OCI-LY1 (cell line): ENCODE measurements around the gene SLCO3A1.
"Not testable (repeated sequence)": the region's sequence is repeated elsewhere in the genome, so short reads cannot be mapped to it uniquely, and the experiment has no call there.

ENCODE experiments used
- H2AFZ ChIP-seq: fragments of 200-600 bp; sonication (generic), shearing (Covaris generic); 2 replicates; pipeline ENCODE4 v1.6.0; 2014; ENCODE audit warnings: antibody characterized with exemption, mild to moderate bottlenecking, low read length
- H3F3A ChIP-seq: fragments of 200-600 bp; sonication (generic), shearing (Covaris generic); 2 replicates; pipeline ENCODE4 v1.6.0; 2014; ENCODE audit warnings: mild to moderate bottlenecking, antibody characterized with exemption, low read length, moderate library complexity; ENCODE audit not compliant: insufficient read depth
- H3K27ac ChIP-seq: fragments of 200-600 bp; sonication (generic); 2 replicates; pipeline ENCODE4 v1.5.1; 2014; ENCODE audit warnings: low read length, mixed run types, mild to moderate bottlenecking, low read depth; ENCODE audit not compliant: poor library complexity, severe bottlenecking
- H3K27me3 ChIP-seq: fragments of 200-600 bp; sonication (generic); 2 replicates; pipeline ENCODE4 v1.6.0; 2014; ENCODE audit warnings: antibody characterized with exemption, mild to moderate bottlenecking, low read length, moderate library complexity; ENCODE audit not compliant: insufficient read depth
- H3K36me3 ChIP-seq: fragments of 200-600 bp; sonication (generic); 2 replicates; pipeline ENCODE4 v1.6.1; 2014; ENCODE audit warnings: mild to moderate bottlenecking, antibody characterized with exemption, low read length, moderate library complexity, mixed read lengths; ENCODE audit not compliant: insufficient read depth
- H3K4me1 ChIP-seq: fragments of 200-600 bp; sonication (generic); 2 replicates; pipeline ENCODE4 v1.5.1; 2014; ENCODE audit warnings: mild to moderate bottlenecking, low read length, moderate library complexity; ENCODE audit not compliant: insufficient read depth, severe bottlenecking
- H3K4me2 ChIP-seq: fragments of 200-600 bp; sonication (generic), shearing (Covaris generic); 2 replicates; pipeline ENCODE4 v1.6.1; 2014; ENCODE audit warnings: low read length
- H3K4me3 ChIP-seq: fragments of 200-600 bp; sonication (generic); 2 replicates; pipeline ENCODE4 v1.5.1; 2014; ENCODE audit warnings: low read length, low read depth, mild to moderate bottlenecking, mixed read lengths; ENCODE audit not compliant: poor library complexity, severe bottlenecking
- H3K79me2 ChIP-seq: fragments of 200-600 bp; shearing (Covaris generic); 2 replicates; pipeline ENCODE4 v1.6.1; 2016; ENCODE audit warnings: mixed run types, low read length, mixed read lengths; ENCODE audit not compliant: insufficient read depth
- H3K9ac ChIP-seq: fragments of 200-600 bp; sonication (generic), shearing (Covaris generic); 2 replicates; pipeline ENCODE4 v1.6.1; 2014; ENCODE audit warnings: mild to moderate bottlenecking, low read length, mixed read lengths
- H3K9me2 ChIP-seq: fragments of 200-600 bp; sonication (generic), shearing (Covaris generic); 2 replicates; pipeline ENCODE4 v1.6.1; 2014; ENCODE audit warnings: low read depth, mild to moderate bottlenecking, low read length, mixed read lengths
- H3K9me3 ChIP-seq: fragments of 200-600 bp; shearing (Covaris generic); 2 replicates; pipeline ENCODE4 v1.6.1; 2014; ENCODE audit warnings: low read length, mixed read lengths
- H4K20me1 ChIP-seq: fragments of 200-600 bp; sonication (generic), shearing (Covaris generic); 2 replicates; pipeline ENCODE4 v1.6.0; 2016; ENCODE audit warnings: mild to moderate bottlenecking, low read length; ENCODE audit not compliant: insufficient read depth
- EZH2 ChIP-seq: fragments of 200-600 bp; sonication (generic), shearing (Covaris generic); IDR thresholded peaks from 2 replicates; pipeline ENCODE4 v1.8.0; 2017; ENCODE audit warnings: borderline replicate concordance, mixed run types, mild to moderate bottlenecking, antibody characterized with exemption, low read length, moderate library complexity, mixed read lengths
- TF ChIP-seq, protein P1 (sequence below): fragments of 200-600 bp; sonication (generic), shearing (Covaris generic); IDR thresholded peaks from 2 replicates; pipeline ENCODE4 v1.5.1; 2017; ENCODE audit warnings: mild to moderate bottlenecking, antibody characterized with exemption, low read length, moderate library complexity, mixed read lengths

The SLCO3A1 gene

DNA sequence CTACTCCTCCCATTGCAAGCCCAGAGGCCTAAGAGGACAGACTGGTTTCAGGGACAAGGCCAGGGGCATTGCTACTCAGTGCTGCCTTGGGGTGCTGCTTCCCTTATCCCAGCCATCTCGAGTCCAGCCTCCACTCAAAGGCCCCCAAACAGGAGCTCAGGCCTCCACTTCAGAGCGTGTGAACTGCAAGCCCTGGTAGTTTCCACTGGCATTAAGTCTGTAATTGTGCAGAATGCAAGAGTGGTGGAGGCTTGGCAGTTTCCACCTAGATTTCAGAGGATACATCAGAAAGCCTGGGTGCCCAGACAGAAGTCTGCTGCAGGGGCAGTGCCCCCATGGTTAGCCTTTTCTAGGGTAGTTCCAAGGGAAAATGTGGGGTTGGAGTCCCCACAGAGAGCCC is 347.4 kb downstream of the SLCO3A1 start:
- no peaks in the 10 kb centered on the region for H3K9me3 ChIP-seq
- H4K20me1 ChIP-seq, result no peaks in the 10 kb centered on the region
- H3K4me2 ChIP-seq, result no peak overlapping the region
- H3F3A ChIP-seq, result no peaks in the 10 kb centered on the region
- no peaks in the 10 kb centered on the region for H3K36me3 ChIP-seq
- H3K4me3 ChIP-seq, result no peak overlapping the region
- H3K79me2 ChIP-seq, result no peaks in the 10 kb centered on the region
- H3K27ac ChIP-seq, result no peak overlapping the region
- TF ChIP-seq EZH2, result no peak
- TF ChIP-seq, protein P1, sequence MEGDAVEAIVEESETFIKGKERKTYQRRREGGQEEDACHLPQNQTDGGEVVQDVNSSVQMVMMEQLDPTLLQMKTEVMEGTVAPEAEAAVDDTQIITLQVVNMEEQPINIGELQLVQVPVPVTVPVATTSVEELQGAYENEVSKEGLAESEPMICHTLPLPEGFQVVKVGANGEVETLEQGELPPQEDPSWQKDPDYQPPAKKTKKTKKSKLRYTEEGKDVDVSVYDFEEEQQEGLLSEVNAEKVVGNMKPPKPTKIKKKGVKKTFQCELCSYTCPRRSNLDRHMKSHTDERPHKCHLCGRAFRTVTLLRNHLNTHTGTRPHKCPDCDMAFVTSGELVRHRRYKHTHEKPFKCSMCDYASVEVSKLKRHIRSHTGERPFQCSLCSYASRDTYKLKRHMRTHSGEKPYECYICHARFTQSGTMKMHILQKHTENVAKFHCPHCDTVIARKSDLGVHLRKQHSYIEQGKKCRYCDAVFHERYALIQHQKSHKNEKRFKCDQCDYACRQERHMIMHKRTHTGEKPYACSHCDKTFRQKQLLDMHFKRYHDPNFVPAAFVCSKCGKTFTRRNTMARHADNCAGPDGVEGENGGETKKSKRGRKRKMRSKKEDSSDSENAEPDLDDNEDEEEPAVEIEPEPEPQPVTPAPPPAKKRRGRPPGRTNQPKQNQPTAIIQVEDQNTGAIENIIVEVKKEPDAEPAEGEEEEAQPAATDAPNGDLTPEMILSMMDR, result no peak
- no peak overlapping the region for H2AFZ ChIP-seq
- H3K4me1 ChIP-seq, result no peaks in the 10 kb centered on the region
- H3K9me2 ChIP-seq, result no peaks in the 10 kb centered on the region
- no peak overlapping the region for H3K9ac ChIP-seq
- no peaks in the 10 kb centered on the region for H3K27me3 ChIP-seq

DNA sequence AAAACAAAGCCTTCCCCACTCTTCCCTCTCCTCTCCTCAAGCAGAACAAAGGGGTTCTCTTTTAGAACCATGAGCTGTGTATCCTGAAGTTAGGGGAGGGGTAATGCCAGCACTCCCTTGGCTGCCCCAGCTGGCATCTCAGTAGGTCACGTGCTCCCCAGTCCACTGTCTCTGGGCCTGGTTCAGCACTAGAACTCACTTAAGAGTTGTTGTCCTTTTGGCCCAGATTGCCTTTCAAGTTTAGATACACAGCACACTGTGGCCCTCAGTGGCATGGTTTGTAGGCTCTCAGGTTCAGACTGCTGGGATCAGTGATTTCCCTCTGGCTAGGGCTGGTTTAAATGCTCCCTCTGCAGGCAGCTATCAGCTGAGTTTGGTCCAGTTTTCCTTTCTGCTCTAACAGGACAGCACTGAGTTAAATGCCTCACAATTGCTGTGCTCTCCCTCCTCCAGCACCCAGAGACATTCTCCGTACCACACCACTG is 351.8 kb downstream of the SLCO3A1 start:
- Histone ChIP-seq H3K4me1 (no peaks in the 10 kb centered on the region), H3K4me2 (no peak overlapping the region), H3K9me3 (no peaks in the 10 kb centered on the region), H3K36me3 (no peaks in the 10 kb centered on the region), H3K27ac (no peak overlapping the region), H3K79me2 (no peaks in the 10 kb centered on the region), H2AFZ (no peak overlapping the region), H3K9ac (no peak overlapping the region), H3K27me3 (peaks cover 4% of the 10 kb centered on the region; the same call in 1 of the 2 replicates), H3F3A (no peaks in the 10 kb centered on the region), H3K9me2 (no peaks in the 10 kb centered on the region), H3K4me3 (no peak overlapping the region), H4K20me1 (no peaks in the 10 kb centered on the region)
- TF ChIP-seq, protein P1, result no peak

DNA sequence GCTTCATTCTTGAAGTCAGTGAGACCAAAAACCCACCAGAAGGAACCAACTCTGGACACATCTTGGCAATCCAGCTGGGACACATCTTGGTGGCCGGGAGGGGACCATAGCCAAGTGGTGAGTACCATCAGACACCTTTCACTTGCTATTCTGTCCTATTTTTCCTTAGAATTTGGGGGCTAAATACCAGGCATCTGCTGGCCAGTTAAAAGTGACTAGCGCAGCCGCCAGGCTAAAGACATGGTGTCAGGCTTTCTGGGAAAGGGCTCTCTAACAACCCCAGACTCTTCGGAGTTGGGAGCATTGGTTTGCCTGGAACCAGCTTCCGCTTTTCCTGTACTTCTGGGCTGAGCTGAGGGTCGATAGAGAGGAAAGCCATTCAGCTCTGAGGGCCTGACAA is 354.1 kb downstream of the SLCO3A1 start:
- H3K79me2 ChIP-seq, H3K4me2 ChIP-seq, H3K4me3 ChIP-seq, H3K9ac ChIP-seq, H3K4me1 ChIP-seq, H3K36me3 ChIP-seq, H4K20me1 ChIP-seq, H2AFZ ChIP-seq, H3K27me3 ChIP-seq, H3K27ac ChIP-seq, H3K9me3 ChIP-seq, H3K9me2 ChIP-seq, H3F3A ChIP-seq: not testable (repeated sequence)
